NB4 (cell line): Measurements from ENCODE around the gene TMPRSS13.

Experiments
- DNase-seq: peaks from one replicate; pipeline ENCODE4 v3.0.0; 2010; ENCODE audit warnings: low read depth
- H3K4me3 ChIP-seq: one replicate; pipeline ENCODE4 v1.5.1; 2011; ENCODE audit warnings: mild to moderate bottlenecking, low read depth, low read length, moderate library complexity
- CTCF ChIP-seq: IDR thresholded peaks from one replicate; pipeline ENCODE4 v1.5.1; 2012; ENCODE audit warnings: low read depth, low read length
- MYC ChIP-seq: IDR thresholded peaks from 2 replicates; pipeline ENCODE4 v1.6.1; 2011; ENCODE audit warnings: low read depth, low read length
- POLR2A ChIP-seq: IDR thresholded peaks from 2 replicates; pipeline ENCODE4 v1.6.1; 2011; ENCODE audit warnings: mild to moderate bottlenecking; ENCODE audit not compliant: insufficient read length; ENCODE audit errors: extremely low read depth
- TF ChIP-seq, protein P1 (sequence below): IDR thresholded peaks from 2 replicates; pipeline ENCODE4 v1.6.1; 2011; ENCODE audit warnings: low read depth, low read length

Gene TMPRSS13

GRCh38 chr11:117876341-117877119, 52.7 kb downstream of the TMPRSS13 start, which contains the start of gene FXYD6:
Gene FXYD6, minus strand, starts transcription at chr11:117876658. Its CDS starts 33,882 bp downstream, at chr11:117842776.
- TF ChIP-seq CTCF (no peak), POLR2A (no peak)
- TF ChIP-seq, protein P1, sequence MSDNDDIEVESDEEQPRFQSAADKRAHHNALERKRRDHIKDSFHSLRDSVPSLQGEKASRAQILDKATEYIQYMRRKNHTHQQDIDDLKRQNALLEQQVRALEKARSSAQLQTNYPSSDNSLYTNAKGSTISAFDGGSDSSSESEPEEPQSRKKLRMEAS = no peak
- no peak within 1 kb of the TSS for H3K4me3 ChIP-seq
- DNase-seq = no peak

DNA sequence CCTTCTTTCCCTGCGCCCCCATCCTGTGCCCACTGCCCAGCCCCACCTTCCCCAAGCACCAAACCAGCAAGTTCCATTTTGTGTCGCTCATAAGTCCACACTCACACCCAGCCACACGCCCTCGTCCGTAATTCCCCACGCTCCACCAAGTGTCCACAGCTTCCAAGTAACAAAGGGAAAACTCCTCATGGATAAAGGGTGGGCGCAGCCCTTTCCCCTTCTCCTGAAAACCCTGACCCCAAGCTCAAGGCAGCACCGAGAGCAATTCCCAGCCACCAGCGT, 53.2 kb downstream of the TMPRSS13 start:
- TF ChIP-seq, protein P1 = no peak
- TF ChIP-seq CTCF = no peak
- TF ChIP-seq POLR2A = no peak
- no peak for TF ChIP-seq MYC
- no peak for DNase-seq
- no peak overlapping the region for H3K4me3 ChIP-seq

DNA sequence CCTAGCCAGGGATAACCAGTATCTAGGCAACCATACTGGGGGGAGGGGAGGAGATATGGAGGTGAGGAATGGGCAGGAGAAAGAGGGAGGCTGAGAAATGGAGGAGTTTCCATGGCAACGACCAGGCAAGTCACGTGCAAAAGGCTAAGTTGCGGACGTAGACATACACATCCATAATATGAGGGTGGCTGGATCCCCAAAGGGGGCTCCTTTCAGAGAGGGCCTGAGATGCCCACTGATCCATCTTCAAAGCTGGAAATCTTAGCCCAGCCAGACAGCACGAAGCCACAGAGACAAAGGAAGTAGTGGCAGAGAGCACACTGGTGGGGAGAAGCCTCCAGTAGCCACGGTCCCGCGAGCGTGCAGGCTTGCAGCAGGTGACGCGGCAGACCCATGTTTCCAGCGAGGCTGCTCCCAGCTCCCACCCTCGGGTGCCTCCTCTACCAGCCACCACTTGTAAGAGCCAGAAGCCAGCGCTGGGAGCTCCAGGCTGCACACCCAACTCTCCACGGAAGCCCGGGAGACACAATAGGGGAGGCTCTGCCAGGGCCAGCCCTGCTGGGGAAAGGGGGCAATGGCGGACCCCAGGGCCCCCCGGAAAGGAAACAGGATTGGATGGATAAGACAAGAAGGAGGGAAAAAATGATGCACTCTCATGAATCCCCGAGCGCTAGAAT, 53.7 kb downstream of the TMPRSS13 start:
- TF ChIP-seq CTCF (no peak), MYC (no peak), POLR2A (no peak)
- TF ChIP-seq, protein P1 = no peak
- H3K4me3 ChIP-seq = no peak overlapping the region
- DNase-seq = no peak

DNA sequence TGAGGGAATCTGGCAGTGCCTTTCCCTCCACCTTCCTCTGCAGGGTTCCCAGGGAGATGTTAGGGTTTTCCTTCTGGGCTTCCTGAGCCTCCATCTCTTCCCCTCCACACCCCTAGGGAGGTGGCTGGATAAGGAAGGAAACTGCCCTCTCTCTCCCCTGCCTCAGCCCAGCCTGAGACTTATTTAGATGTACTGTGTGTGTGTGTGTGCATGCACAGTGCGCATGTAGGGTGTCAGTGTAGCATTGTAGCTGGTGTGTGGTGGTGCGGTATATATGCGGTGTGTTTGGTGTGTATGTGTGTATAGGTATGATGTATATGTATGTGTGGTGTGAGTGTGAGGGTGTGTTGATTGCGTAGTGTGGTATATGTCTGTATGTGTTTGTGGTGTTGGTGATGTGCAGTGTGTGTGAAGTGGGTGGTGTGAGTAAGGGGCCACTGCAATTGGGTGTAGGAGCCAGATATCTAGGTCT, 54.3 kb downstream of the TMPRSS13 start:
- TF ChIP-seq CTCF (no peak), MYC (no peak), POLR2A (no peak)
- TF ChIP-seq, protein P1 = no peak
- no peak for DNase-seq
- no peak overlapping the region for H3K4me3 ChIP-seq

GRCh38 chr11:117874253-117874909, 54.8 kb downstream of the TMPRSS13 start:
- DNase-seq = no peak
- TF ChIP-seq, protein P1 = no peak
- TF ChIP-seq MYC (no peak), CTCF (no peak), POLR2A (no peak)
- H3K4me3 ChIP-seq = no peak overlapping the region
